Stimulated activated CD4-positive, alpha-beta T cell treated with anti-CD3 and anti-CD28 coated beads, TNF-alpha, amount 100 ng/mL, for 4 hours (primary cell): ENCODE data around the gene FFAR3.

Experiments used
- DNase-seq, 3 experiments: peaks; one replicate each; pipeline ENCODE4 v3.0.0-alpha.2; 2020; ENCODE audit warnings: low read depth in 3 of 3

FFAR3 gene

DNA sequence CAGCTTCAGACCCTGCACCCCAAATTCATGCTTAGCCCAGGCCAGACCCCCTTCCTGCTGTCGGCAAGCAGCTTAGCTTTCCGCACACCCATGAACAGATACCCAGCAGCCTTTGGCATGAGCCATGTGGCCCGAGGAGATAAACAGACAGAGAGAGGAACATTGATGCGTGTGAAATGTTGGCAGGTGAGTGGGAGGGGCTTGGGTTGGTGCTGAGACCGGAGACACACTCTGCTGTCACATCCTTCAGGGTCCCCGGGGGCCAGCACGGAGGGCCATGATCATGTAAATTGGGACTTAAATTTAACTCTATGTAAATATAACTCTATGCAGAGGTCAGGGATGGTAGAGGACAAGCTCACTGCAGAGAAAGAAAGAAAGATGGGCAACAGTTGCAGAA lies 27.8 kb upstream of the FFAR3 start:
- no peak for DNase-seq

DNA sequence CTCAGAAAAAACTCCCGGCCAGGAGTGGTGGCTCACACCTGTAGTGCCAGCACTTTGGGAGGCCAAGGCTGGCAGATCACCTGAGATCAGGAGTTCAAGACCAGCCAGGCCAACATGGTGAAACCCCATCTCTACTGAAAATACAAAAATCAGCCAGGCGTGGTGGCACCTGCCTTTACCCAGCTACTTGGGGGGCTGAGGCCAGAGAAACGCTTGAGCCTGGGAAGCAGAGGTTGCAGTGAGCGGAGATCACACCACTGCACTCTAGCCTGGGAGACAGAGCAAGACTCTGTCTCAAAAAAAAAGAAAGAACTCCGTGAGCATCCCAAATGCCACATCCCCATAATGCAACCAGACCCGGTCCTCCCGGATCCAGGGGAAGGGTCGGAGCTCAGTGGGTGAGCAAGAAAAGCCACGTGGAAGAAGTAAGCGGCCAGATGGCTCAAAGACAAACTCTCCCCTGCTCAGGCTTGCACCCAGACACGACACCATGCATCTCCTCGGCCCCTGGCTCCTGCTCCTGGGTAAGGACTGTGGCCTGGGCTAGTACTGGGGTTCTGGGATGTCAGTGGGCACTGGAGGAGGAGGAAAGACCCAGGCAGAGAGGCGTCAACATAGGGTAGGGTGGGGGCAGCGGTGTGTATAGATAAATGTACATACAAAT lies 26.6 kb upstream of the FFAR3 start:
- no peak for DNase-seq

DNA sequence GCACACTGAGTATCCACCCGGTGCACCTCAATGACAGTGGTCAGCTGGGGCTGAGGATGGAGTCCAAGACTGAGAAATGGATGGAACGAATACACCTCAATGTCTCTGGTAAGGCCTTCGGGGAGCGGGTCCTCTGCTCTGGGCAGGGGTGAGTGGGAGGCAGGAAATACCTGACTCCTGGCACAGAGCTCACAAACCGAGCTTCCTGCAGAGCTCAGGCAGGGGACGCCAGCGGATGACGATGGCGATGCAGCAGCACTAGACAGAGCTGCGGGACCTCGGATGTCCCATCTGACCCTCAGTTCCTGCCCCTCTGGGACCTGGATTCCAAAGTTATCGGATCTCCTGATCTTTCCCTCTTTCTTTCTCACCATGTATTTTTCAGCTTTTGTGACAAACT lies 25.4 kb upstream of the FFAR3 start:
- no peak for DNase-seq

DNA sequence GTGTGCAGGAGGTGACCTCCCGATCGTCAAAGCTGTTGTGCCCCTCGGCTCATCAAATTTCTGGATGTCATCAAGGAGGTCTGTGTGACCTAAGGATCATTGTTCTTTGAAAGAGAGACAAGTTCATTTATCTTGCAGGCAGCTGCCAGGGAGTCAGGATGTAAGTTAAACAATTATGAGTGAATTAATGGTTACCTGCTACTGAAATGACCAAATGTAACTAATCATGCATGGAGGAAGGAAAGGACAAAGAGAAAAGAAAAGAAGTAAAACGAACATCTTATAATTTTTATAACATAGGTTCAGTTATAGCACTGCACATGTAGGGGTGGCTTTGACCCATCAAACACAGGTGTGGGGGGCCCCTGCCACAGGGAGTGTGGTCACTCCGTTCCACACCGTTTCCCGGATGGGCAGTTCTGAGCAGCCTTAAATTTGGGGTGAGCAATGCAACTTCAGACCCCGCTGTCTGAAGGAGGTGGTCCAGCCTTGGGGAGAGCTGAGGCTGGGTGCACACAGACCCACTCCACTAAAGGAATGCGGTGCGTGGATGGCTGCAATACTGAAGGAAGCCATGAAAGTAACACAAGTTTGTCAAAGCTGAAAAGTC lies 24.0 kb upstream of the FFAR3 start:
- no peak for DNase-seq

DNA sequence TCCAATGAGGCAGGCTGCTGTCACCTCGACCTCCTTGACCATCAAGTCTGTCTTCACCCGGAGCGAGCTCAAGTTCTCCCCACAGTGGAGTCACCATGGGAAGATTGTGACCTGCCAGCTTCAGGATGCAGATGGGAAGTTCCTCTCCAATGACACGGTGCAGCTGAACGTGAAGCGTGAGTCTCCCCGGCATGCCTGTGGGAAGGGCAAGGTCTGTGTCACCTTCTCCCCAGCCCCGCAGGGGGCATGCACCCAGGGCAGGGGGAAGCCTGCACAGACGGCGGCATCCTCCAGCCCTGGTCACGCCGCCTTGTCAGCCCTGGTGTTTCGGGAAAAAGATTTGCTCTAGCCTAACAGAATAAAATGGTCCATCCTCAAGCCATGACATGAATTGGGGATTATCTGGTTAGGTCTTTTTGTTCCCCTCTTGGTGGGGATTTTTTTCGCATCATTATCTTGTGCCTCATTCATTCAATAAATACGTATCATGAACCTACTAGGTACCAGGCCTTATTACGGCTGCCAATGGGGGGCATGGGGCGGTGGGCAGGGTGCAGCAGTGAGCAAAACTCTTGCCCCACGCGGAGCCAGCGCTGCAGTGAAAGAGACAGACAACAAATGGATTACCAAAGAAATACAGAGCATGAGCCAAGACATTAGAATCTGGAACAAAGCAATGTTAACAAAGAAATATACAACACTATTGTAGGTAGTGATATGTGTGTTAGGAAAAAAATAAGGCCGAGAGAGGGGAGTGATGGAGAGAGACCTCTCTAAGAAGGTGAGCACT lies 21.9 kb upstream of the FFAR3 start:
- no peak for DNase-seq

DNA sequence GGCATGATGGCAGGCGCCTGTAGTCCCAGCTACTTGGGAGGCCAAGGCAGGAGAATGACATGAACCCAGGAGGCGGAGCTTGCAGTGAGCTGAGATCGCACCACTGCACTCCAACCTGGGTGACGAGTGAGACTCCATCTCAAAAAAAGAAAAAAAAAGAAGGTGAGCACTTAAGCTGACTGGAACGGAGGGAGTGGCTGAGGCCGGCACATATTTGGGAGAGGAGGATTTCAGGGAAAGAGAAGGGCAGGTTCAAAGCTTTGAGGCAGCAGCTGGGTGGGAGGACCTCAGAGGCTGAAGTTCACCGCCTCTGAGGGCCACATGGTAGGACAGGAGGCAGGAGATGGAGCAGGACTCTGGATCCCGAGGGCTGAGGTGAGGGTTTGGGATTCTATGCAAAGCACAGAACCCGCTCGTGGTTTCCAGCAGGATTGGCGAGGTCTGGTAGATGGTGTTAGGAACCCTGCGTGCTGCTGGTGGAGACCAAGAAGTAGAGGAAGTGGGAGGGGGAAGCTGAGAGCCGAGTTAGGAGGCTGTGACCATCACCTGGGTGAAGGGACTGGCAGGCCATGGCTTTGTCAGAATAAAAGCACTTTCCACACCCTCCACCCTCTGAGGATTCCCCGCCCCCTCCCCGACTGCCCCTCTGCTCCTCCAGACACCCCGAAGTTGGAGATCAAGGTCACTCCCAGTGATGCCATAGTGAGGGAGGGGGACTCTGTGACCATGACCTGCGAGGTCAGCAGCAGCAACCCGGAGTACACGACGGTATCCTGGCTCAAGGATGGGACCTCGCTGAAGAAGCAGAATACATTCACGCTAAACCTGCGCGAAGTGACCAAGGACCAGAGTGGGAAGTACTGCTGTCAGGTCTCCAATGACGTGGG lies 20.9 kb upstream of the FFAR3 start:
- DNase-seq: no peak

DNA sequence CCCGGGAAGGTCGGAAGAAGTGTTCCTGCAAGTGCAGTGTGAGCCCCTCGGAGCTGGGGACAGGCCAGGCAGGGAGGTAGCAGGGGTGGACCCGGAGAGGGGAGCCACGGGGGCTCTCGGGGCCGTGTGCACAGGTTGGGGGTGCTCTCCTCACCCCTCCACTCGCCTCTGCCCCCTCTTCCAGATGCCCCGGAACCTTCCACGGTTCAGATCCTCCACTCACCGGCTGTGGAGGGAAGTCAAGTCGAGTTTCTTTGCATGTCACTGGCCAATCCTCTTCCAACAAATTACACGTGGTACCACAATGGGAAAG lies 20.3 kb upstream of the FFAR3 start:
- DNase-seq: no peak

DNA sequence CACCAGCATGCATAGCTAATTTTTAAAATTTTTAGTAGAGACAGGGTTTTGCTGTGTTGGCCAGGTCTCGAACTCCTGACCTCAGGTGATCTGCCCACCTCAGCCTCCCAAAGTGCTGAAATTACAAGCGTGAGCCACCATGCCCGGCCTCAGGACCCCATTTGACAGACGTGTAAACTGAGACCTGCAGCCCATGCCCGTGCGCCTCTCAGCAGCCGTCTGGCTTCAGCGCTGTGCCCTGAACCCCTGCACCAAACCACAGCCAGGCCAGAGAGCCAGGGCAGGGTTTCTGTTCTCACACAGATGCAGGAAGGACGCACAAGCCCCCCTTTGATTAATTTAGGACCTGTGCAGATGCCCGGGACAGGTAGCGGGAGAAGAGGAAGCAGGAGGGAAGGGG lies 17.8 kb upstream of the FFAR3 start:
- no peak for DNase-seq

DNA sequence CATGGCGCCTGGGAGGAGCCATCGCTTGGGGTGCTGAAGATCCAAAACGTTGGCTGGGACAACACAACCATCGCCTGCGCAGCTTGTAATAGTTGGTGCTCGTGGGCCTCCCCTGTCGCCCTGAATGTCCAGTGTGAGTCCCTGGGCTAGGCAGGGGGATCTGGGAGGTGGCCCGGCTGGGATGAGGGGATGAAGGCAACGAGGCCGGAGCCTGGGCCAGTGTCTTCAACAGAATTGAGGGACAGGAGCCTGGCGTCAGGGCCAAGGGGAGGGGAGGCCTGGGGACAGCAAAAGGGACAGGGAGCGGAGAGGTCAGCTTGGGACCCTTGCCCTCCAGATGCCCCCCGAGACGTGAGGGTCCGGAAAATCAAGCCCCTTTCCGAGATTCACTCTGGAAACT lies 17.3 kb upstream of the FFAR3 start:
- no peak for DNase-seq

DNA sequence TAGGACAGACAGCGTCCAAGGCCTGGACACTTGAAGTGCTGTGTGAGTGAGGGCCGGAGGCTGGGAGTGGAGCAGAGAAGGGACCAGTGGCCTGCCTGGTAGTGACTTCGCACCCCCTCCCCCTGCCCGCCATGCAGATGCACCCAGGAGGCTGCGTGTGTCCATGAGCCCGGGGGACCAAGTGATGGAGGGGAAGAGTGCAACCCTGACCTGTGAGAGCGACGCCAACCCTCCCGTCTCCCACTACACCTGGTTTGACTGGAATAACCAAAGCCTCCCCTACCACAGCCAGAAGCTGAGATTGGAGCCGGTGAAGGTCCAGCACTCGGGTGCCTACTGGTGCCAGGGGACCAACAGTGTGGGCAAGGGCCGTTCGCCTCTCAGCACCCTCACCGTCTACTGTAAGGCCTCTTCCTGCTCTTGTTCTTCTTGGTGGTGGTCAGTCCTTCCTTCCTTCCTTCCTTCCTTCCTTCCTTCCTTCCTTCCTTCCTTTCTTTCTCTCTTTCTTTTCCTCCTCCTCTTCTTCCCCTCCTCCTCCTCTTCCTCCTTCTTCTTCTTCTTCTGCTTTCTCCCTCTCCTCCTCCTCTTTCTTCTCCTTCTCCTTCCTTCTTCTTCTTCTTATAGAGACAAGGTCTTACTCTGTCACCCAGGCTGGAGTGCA lies 16.6 kb upstream of the FFAR3 start:
- DNase-seq: no peak

DNA sequence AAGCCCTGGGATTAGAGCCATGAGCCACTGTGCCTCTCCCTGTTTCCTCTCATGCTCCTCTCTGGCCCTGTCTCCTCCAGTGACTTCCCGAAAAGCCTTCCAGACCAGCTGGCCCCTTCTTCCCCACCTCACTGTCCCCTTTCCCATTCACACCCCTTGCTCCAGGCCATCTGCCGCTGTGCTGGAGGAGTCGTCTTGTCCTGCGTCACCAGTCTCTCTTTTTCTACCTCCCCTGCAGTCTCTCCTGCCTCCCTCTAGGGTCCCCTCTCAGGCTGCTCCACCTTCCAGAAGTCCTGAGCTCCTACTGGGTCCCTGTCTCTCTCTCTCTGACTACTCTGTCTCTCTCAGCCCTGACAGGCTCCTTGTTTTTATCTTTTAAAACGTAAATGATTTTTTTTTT lies 15.8 kb upstream of the FFAR3 start:
- no peak for DNase-seq

DNA sequence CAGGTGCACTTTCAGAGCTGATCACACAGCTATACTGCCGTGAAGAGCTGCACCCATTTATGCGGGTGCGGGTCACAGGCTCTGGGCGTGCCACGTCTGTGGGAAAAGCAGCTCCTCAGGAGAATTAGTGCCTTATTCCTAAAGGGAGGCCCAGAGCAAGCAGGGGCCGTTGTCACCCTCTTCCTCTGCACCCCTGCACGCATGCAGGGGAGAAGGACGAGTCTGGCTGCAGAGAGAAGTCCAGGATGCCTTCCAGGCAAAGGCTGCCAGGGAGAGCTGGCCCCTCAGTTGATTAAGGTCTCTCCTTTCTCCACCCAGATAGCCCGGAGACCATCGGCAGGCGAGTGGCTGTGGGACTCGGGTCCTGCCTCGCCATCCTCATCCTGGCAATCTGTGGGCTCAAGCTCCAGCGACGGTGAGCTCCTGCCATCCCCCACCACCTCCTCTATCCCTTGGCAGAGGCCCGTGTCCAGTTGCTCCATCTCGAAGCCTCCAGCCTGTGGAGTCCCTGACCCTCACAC lies 13.7 kb upstream of the FFAR3 start:
- DNase-seq: no peak

DNA sequence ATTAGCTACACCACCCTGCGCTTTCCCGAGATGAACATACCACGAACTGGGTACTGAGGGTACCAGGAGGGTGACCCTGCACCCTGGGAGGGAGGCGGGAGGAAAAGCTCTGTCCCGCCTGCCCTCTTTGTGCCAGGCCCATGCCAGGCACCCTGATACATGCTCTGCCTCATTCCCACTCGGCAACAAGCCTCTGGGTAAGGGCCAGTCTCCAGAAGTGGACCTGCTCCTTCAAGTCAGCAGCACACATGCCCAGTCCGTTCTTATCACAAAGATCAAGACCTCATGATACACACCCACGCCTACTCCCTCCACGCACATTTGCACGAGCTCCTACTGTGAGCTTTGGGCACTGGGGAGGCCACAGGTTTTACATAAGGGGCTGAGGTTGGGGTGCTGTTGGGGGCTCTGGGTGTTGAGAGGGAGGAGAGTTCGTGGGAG lies 12.6 kb upstream of the FFAR3 start:
- DNase-seq: no peak

DNA sequence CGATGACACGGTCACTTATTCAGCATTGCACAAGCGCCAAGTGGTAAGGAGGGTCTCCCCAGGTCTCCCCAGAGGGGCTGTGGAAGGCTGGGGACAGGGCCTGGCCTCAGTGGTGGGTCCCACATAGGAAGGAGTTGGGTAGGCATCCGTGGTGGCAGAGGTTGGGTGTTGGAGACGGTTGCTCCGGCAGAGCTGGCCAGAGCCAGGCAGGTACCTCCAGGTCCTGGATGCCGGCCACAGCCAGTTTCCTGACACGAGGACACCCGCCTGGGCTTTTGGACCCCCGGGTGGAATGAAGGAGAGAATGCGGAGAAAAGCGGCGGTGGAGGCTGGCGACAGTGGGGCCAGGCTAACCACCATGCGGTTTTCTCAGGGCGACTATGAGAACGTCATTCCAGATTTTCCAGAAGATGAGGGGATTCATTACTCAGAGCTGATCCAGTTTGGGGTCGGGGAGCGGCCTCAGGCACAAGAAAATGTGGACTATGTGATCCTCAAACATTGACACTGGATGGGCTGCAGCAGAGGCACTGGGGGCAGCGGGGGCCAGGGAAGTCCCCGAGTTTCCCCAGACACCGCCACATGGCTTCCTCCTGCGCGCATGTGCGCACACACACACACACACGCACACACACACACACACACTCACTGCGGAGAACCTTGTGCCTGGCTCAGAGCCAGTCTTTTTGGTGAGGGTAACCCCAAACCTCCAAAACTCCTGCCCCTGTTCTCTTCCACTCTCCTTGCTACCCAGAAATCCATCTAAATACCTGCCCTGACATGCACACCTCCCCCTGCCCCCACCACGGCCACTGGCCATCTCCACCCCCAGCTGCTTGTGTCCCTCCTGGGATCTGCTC lies 11.8 kb upstream of the FFAR3 start:
- DNase-seq: peak; percentile 47 to 59 (median 49)

DNA sequence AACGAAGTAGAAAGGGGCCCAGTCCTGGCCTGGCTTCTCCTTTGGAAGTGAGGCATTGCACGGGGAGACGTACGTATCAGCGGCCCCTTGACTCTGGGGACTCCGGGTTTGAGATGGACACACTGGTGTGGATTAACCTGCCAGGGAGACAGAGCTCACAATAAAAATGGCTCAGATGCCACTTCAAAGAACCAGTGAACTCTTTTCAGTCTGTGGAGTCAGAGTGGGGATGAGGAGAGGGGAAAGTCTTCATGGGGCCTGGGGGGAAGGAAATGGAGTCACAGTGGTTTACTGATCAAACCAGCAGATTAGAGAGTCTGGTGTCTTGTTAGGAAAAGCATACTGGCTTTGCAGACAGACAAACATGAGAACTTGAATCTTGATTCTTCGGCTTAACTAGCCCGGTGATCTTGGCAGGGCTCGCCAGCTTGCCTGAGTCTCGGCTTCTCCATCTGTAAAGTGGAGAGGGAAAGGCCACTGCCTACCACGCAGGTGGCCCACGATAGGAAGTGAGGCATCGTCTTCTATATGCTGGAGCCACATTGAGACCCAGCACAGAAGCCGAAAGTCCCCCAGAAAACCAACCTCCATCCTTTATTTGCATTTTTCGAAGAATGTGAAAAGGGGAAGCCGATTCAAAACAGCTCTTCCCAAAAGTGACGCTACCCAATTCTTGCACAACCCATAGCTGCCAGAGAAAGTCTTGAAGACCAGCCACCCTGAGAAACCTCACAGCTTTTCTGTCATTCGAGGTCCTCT lies 10.9 kb upstream of the FFAR3 start, which contains the start of gene FFAR1:
Gene FFAR1, plus strand, starts transcription at position 732 of the 759 bp plus-strand sequence. CDS start 3,650 bp downstream, outside the sequence.
- DNase-seq: no peak

DNA sequence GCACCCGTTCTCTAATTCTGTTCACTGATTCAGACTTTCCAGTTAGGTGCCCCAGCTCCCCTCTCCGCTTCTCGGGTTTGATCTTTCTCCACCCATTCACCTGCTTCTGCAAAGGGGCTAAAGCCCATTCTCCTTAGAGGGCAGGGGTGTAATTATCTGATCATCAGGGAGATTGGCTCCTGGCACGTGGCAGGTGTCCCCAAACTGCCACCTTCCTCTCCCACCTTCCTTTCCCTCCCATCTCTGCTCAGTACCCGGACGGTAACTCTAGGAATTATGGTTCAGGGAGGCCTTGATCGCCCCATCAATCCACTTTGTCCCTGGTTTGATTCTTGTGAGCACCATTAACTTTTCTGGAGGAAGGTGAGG lies 10.3 kb upstream of the FFAR3 start:
- DNase-seq: no peak

DNA sequence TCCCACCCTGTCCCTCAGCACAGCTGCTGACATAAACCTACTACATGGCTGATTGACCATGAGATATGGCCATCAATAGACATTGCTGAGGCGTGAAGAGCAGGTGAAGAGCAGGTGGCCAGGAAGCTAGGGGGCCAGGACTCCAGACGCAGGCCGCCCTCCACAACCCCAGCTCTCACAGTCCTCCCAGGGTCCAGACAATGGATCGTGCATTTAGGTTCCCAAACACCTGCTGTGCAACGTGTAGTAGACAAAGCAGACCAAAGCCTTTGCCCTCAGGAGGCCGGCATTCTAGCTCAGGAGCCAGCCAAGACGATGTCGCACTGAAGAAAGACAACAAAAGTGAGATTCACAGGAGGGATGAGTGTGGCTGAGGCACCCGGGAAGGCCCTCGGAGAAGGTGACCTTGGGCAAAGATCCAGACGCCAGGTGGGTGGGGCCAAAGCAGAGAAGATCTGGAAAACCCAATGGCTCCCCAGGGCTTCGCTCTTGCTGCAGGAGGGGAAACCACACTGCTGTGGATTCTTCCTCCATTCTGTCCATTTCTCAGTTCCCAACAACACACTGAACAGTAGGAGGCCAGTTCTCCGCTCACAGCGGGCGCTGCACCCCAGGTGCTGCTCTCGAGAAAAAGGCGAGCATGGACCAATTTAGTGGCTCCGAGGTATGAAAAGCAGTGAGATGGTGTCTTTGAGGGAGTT lies 9.2 kb upstream of the FFAR3 start:
- no peak for DNase-seq

DNA sequence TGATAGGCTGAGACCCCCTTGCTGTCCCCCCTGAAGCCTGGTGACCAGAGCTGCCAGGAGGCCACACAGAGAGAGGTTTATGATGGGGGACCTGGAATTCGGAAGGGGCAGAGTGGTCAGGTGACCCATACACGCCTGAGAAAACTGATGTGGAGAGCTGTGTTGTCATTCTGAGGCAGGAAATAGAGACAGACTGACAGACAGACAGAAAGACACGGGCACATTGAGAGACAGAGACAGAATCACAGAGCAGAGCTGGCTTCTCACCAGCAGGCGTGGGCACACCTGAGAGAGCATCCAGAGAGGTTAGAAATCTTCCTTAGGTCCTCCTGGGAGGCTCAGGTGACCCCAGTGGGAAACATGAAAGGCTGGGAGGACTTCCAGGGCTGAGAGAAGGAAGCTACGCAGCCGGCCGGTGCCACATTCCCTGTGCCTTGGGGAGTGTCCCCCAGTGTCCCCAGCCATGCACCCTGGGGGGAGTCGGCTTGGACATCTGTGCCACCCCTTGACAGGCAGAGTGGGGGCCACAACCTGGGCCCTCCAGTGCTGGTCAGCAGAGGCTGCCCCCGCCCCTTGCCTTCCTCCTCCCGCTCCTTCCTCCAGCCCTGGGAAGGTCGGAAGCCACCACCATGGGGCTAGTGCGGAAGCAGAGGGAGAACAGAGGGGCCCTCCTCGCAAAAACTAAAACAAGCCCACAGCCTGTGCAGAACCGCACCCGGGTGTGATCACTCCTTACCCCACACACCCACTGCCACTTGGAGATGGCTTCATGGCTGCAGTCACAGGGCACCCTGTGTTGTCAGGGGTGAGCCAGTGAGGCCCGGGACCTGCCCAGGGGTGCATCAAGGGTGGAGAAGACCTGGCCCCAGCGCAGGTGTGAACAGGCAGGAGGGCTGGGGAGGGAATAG lies 8.4 kb upstream of the FFAR3 start:
- no peak for DNase-seq
